RCC 7860 (cell line): ENCODE data around the gene OLA1.

Experiments
- DNase-seq: peaks from one replicate; pipeline ENCODE4 v3.0.0-alpha.2; 2015; ENCODE audit warnings: low spot score
- FAIRE-seq: peaks from 2 replicates; lab custom pipeline; 2012; peaks lifted over from hg19 to GRCh38; lab: Jason Lieb, UNC

OLA1 gene

GRCh38 chr2:174224665-174225288, 23.6 kb downstream of the OLA1 start:
- DNase-seq (no peak), FAIRE-seq (no peak)

- no peak for DNase-seq
- FAIRE-seq = no peak
Measured at GRCh38 chr2:174224125-174224524, 24.2 kb downstream of the OLA1 start.

- no peak for DNase-seq
- FAIRE-seq = no peak
Measured at GRCh38 chr2:174223388-174223787, 24.9 kb downstream of the OLA1 start.

DNA sequence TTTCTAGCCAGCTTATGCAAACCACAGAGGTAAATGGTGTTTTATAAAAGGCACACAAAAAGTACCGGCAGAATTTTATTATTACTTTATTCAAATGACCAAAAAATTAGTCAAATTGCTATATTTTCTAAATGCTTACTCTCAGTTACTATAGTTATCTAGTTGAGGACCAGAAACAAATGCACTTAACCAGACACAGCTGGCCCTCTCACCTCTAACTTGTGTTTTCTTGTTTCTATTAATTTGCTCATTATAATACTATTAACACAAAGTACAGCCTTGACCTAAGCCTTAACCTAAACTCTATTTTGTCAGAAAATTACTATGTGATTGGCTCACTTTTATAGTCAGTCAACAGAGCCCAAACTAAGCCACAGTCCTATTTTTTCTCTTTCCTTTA, 26.2 kb downstream of the OLA1 start:
- FAIRE-seq = no peak
- DNase-seq = no peak

DNA sequence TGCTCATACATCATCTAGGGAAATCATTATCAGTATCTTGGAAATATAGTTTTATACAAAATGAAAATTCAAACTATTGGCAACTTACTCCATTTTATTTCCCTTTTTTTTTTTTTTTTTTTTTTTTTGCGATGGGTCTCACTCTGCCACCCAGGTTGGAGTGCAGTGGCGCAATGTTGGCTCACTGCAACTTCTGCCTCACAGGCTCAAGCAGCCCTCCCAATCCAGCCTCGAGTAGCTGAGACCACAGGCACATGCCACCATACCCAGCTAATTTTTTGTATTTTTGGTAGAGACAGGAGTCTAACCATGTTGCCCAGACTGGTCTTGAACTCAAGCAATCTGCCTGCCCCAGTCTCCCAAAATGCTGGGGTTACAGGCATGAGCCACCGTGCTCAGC, 29.0 kb downstream of the OLA1 start:
- DNase-seq (no peak), FAIRE-seq (no peak)

GRCh38 chr2:174218773-174219172, 29.6 kb downstream of the OLA1 start:
- no peak for FAIRE-seq
- no peak for DNase-seq

GRCh38 chr2:174217869-174218268, 30.5 kb downstream of the OLA1 start:
- FAIRE-seq (no peak), DNase-seq (no peak)

DNA sequence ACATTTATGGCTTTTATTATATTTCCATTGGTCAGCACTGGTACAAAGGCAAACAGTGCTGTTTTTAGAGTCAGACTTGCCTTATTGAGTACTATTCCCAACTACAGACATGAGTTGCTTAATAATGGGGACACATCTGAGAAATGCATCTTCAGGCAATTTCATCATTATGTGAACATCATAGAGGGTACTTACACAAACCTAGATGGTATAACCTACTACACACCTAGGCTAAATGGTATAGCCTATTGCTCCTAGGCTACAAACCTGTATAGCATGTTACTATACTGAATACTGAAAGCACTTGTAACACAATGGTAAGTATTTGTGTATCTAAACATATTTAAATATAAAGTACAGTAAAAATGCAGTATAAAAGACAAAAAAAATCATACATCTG, 36.4 kb downstream of the OLA1 start:
- DNase-seq = no peak
- FAIRE-seq = no peak

- DNase-seq = no peak
- no peak for FAIRE-seq
Measured at GRCh38 chr2:174210862-174211261, 37.5 kb downstream of the OLA1 start.

DNA sequence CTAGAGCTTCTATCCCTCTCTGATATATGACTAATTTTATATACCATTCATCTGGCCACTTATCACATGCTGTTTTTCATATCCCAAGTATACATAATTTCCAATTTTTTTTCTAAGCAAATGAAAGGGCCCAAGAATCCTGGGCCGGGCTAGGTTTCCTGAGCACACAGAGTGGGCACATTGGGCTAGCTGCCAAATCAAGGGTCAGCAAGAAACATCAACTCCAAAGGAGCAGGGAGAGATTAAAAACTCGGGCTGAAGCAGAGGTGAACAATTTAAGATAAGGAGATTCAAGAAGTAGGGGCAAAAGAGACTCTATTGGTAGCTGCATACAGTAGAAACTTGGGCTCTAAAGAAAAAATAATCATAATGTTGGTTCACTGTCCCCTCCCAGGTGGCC, 39.0 kb downstream of the OLA1 start:
- no peak for DNase-seq

GRCh38 chr2:174208026-174208425, 40.3 kb downstream of the OLA1 start:
- FAIRE-seq = no peak
- DNase-seq = no peak

More for the DNA sequence above, 39.0 kb downstream of the OLA1 start:
- FAIRE-seq = no peak

- DNase-seq (no peak), FAIRE-seq (no peak)
Measured at GRCh38 chr2:174205562-174205961, 42.8 kb downstream of the OLA1 start.

DNA sequence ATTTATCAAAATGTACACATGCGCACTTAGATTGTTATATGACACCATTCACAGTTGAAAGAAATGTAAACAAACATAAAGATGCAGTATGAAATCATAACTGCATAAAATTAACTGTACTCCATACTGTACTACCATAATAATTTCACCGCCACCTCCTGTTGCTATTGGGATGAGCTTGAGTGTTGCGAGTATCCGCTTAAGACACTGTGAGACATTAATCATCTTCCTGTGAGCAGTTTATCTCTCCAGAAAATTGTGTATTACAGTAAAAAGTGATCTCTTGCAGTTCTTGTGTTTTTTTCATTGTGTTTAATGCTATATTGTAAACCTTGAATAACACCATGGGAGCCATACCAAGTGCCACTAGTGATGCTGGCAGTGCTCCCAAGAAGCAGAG, 46.1 kb downstream of the OLA1 start:
- DNase-seq = no peak
- FAIRE-seq = no peak

GRCh38 chr2:174198846-174199564, 49.3 kb downstream of the OLA1 start:
- FAIRE-seq (no peak), DNase-seq (no peak)

- peak; percentile 25 for DNase-seq
- FAIRE-seq = peak; percentile 90
Measured at GRCh38 chr2:174195253-174195652, 53.1 kb downstream of the OLA1 start.

- DNase-seq = no peak
- FAIRE-seq = no peak
Measured at GRCh38 chr2:174193737-174194136, 54.6 kb downstream of the OLA1 start.

GRCh38 chr2:174192664-174193063, 55.7 kb downstream of the OLA1 start:
- DNase-seq (no peak), FAIRE-seq (no peak)

DNA sequence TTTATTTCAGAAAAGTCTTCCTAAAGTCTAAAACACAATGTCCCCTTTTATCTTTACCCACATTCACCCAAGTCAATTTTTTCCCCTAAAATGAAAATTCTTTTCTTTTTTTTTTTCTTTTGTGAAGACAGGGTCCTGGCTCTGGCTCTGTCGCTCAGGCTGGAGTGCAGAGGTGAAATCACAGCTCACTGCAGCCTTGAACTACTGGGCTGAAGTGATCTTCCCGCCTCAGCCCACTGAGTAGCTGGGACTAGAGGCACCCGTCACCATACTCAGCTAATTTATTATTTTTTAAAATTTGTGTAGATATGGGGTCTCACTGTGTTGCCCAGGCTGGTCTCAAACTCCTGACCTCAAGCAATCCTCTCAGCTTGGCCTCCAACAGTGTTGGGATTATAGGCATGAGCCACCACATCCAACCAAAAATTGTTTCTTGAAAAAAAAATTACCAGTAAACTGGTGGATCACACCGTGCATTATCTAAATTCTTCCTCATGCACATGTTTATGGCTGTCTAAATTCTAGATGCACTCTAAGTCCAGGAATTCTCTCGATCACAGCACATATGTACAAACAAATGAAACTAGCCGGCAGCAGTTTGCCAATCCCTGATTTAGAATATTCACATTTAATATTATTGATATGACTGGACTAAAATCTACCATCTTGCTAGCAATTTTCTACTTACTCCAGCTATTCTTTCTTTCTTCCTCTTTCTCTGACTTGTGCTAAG, 56.8 kb downstream of the OLA1 start:
- FAIRE-seq = no peak

GRCh38 chr2:174184915-174185314, 63.4 kb downstream of the OLA1 start:
- FAIRE-seq (no peak), DNase-seq (no peak)

More for the DNA sequence above, 56.8 kb downstream of the OLA1 start:
- no peak for DNase-seq

- DNase-seq (no peak), FAIRE-seq (no peak)
Measured at GRCh38 chr2:174184504-174184903, 63.8 kb downstream of the OLA1 start.

- DNase-seq (no peak), FAIRE-seq (no peak)
Measured at GRCh38 chr2:174183076-174183475, 65.3 kb downstream of the OLA1 start.

GRCh38 chr2:174181368-174181767, 67.0 kb downstream of the OLA1 start:
- DNase-seq = no peak
- no peak for FAIRE-seq
